Upper lobe of left lung (tissue), 6 donors: ENCODE results near the gene SLFN5. TPM values are rescaled to one million over a fixed set of nuclear protein-coding genes. Genes with fewer than 3 reads are reported as not detected.

Experiments used
- ATAC-seq, 2 donors: fragments of 200-7000 bp; cut with Tn5 transposase; one replicate each; pipeline ENCODE4 v1.9.1; 2022; ENCODE audit warnings: mild to moderate bottlenecking in 2 of 2, moderate library complexity in 2 of 2; ENCODE audit not compliant: low FRiP score in 2 of 2
- DNase-seq, 2 donors: peaks; one replicate each; pipeline ENCODE4 v3.0.0-alpha.2; 2019 to 2020
- H3K27ac ChIP-seq, 4 donors: fragments of 200-600 bp; sonication (generic); one replicate each; pipeline ENCODE4 v1.5.1; 2016 to 2019
- H3K27me3 ChIP-seq, 4 donors: fragments of 200-600 bp; sonication (generic); one replicate each; pipeline ENCODE4 v1.5.1; 2017 to 2019
- H3K36me3 ChIP-seq, 4 donors: fragments of 200-600 bp; sonication (generic); one replicate each; pipeline ENCODE4 v1.5.1; 2016 to 2019
- H3K4me1 ChIP-seq, 4 donors: fragments of 200-600 bp; sonication (generic); one replicate each; pipeline ENCODE4 v1.5.1; 2018 to 2019
- H3K4me3 ChIP-seq, 4 donors: fragments of 200-600 bp; sonication (generic); one replicate each; pipeline ENCODE4 v1.5.1; 2017 to 2019; ENCODE audit warnings: mild to moderate bottlenecking in 2 of 4, moderate library complexity in 1 of 4
- H3K9me3 ChIP-seq, 4 donors: fragments of 200-600 bp; sonication (generic); one replicate each; pipeline ENCODE4 v1.5.1; 2018 to 2019
- CTCF ChIP-seq, 6 experiments: fragments of 450-650 bp in 4 of 6; fragments of 200-600 bp in 2 of 6; sonication (generic) in 2 of 6; IDR thresholded peaks; one replicate each; pipeline ENCODE4 v1.5.1; 2016 to 2019; ENCODE audit warnings: antibody characterized with exemption in 6 of 6
- EP300 ChIP-seq, 4 donors: sonication (generic); formaldehyde crosslinking; IDR thresholded peaks; one replicate each; pipeline ENCODE4 v1.5.1; 2017; ENCODE audit warnings: antibody characterized with exemption in 4 of 4, control low read depth in 2 of 4
- POLR2A ChIP-seq, 4 donors: fragments of 450-650 bp; IDR thresholded peaks; one replicate each; pipeline ENCODE4 v1.5.1; 2016 to 2017; ENCODE audit warnings: antibody characterized with exemption in 4 of 4, mild to moderate bottlenecking in 2 of 4
- POLR2AphosphoS5 ChIP-seq, 2 donors: sonication (generic); formaldehyde crosslinking; IDR thresholded peaks; one replicate each; pipeline ENCODE4 v1.5.1; 2017; ENCODE audit warnings: antibody characterized with exemption in 2 of 2
- WGBS, 2 donors: methylation state at CpG; one replicate each; pipeline ENCODE4 v1.1.5; 2017 to 2018; 5-methylcytosine and 5-hydroxymethylcytosine counted together
- total RNA-seq, 6 donors: library from RNA; depleted of rRNA in 4 of 6; stranded (reverse); fragments of >200 nt in 4 of 6; gene quantifications; one replicate each; pipeline versions ENCODE4 v1.1.0 to v1.2.1, GENCODE V29; 2016 to 2021
- donor health status: DM: no; HTN: no; CAD: no; lungs with moderate emphysema.
- donor health status: DM: no; HTN: yes; CAD: no; lungs with severe emphysema.

Gene SLFN5
- total RNA-seq, 6 donors from 2014 or later = 26.7 to 48.5 (median 43.2) TPM

- H3K36me3 ChIP-seq = no peaks in the 10 kb centered on the region
- no peak for DNase-seq
- H3K9me3 ChIP-seq = no peaks in the 10 kb centered on the region
- no peaks in the 10 kb centered on the region for H3K4me1 ChIP-seq
- no peaks in the 10 kb centered on the region for H3K27me3 ChIP-seq
- WGBS, 2 donors = 83 to 93% methylated on average over 3 of the region's 3 CpGs
- ATAC-seq = no peak
- H3K4me3 ChIP-seq = no peak overlapping the region
- no peak overlapping the region for H3K27ac ChIP-seq
- TF ChIP-seq POLR2A (IDR thresholded peaks at IDR 0.05) (no peak), EP300 (IDR thresholded peaks at IDR 0.05) (no peak), CTCF (IDR thresholded peaks at IDR 0.05) (no peak), POLR2AphosphoS5 (IDR thresholded peaks at IDR 0.05) (no peak)
Measured at GRCh38 chr17:35235289-35235688, 7.6 kb upstream of the SLFN5 start.

GRCh38 chr17:35235917-35236316, 7.0 kb upstream of the SLFN5 start:
- Histone ChIP-seq H3K9me3 (no peaks in the 10 kb centered on the region), H3K4me3 (no peak overlapping the region), H3K4me1 (no peaks in the 10 kb centered on the region), H3K27me3 (no peaks in the 10 kb centered on the region), H3K36me3 (no peaks in the 10 kb centered on the region), H3K27ac (no peak overlapping the region)
- ATAC-seq (no peak), DNase-seq (no peak)
- WGBS, 2 donors = 49 to 92% methylated on average over 1 to 2 of the region's 2 CpGs
- TF ChIP-seq EP300 (IDR thresholded peaks at IDR 0.05) = no peak
- no peak for TF ChIP-seq POLR2AphosphoS5 (IDR thresholded peaks at IDR 0.05)
- no peak for TF ChIP-seq CTCF (IDR thresholded peaks at IDR 0.05)
- no peak for TF ChIP-seq POLR2A (IDR thresholded peaks at IDR 0.05)

DNA sequence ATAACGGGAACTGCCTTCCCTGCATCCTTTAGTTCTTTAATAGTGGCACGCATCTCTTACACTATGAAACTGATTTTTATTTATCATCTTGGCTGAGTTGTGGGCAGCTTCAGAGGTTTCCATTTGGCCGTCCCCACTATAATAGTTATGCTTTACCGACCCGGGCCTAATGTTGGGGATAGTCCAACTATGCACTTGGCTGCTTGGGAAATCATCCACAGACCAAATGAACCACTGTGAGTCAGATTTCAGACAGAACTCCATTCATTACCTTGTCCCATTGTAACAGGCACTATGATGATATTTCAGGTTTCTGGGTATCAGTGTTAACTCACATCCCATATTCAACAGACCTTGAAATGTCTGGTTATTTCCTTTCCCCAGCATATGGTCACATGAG, 6.1 kb upstream of the SLFN5 start:
- 77 to 93% methylated on average over 5 of the region's 5 CpGs for WGBS, 2 donors
- Histone ChIP-seq H3K4me3 (no peak overlapping the region), H3K36me3 (no peaks in the 10 kb centered on the region), H3K27me3 (no peaks in the 10 kb centered on the region), H3K27ac (no peak overlapping the region), H3K9me3 (no peaks in the 10 kb centered on the region), H3K4me1 (peaks cover 4 to 7% (median 6%) of the 10 kb centered on the region in 4 donors)
- no peak for TF ChIP-seq POLR2AphosphoS5 (IDR thresholded peaks at IDR 0.05)
- no peak for TF ChIP-seq CTCF (IDR thresholded peaks at IDR 0.05)
- TF ChIP-seq EP300 (IDR thresholded peaks at IDR 0.05) = no peak
- DNase-seq (no peak), ATAC-seq (no peak)

DNA sequence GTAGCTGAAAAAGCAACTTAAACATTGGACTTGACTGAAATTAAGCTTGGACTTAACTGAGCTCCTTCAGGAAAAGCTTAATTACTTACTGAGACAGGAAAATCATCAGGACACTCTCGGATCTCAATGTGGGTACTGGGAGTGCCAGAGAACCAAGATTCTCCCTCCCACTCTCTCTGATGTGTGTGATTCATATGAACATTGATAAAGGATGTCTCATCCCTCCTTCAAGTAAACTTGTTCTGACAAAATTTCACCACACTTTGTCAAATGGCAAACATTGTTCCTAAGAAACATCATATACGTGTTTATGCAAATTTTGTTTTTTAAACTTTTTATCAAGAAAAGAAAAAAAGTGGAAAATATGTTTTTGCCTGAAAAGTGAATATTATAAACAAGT, 4.1 kb upstream of the SLFN5 start:
- no peak overlapping the region for H3K4me3 ChIP-seq
- H3K27me3 ChIP-seq = no peaks in the 10 kb centered on the region
- no peak for ATAC-seq
- WGBS, 2 donors = 66 to 85% methylated on average over 2 of the region's 2 CpGs
- H3K9me3 ChIP-seq = no peaks in the 10 kb centered on the region
- no peak overlapping the region for H3K27ac ChIP-seq
- no peaks in the 10 kb centered on the region for H3K36me3 ChIP-seq
- DNase-seq = no peak
- peaks cover 7 to 10% (median 8%) of the 10 kb centered on the region in 4 donors for H3K4me1 ChIP-seq
- TF ChIP-seq POLR2A (IDR thresholded peaks at IDR 0.05) (no peak), POLR2AphosphoS5 (IDR thresholded peaks at IDR 0.05) (no peak), CTCF (IDR thresholded peaks at IDR 0.05) (no peak)

- H3K27me3 ChIP-seq = no peaks in the 10 kb centered on the region
- no peaks in the 10 kb centered on the region for H3K9me3 ChIP-seq
- no peaks in the 10 kb centered on the region for H3K36me3 ChIP-seq
- no peak overlapping the region for H3K27ac ChIP-seq
- no peak overlapping the region for H3K4me3 ChIP-seq
- ATAC-seq (no peak), DNase-seq (no peak)
- peaks cover 12 to 20% (median 17%) of the 10 kb centered on the region in 4 donors for H3K4me1 ChIP-seq
- 63 to 80% methylated on average over 4 of the region's 4 CpGs for WGBS, 2 donors
- TF ChIP-seq EP300 (IDR thresholded peaks at IDR 0.05) (no peak), POLR2AphosphoS5 (IDR thresholded peaks at IDR 0.05) (no peak), POLR2A (IDR thresholded peaks at IDR 0.05) (no peak), CTCF (IDR thresholded peaks at IDR 0.05) (no peak)
Measured at GRCh38 chr17:35239823-35240222, 3.0 kb upstream of the SLFN5 start.
